ENCODE results near the gene ACACB. TPM values are rescaled to one million over a fixed set of nuclear protein-coding genes. Genes with fewer than 3 reads are reported as not detected.

ACACB gene
- total RNA-seq, 1 donor from 2014 or later: 0.59 TPM

- no peak for DNase-seq (ENCODE audit: low read depth, low spot score)
These were observed 6.5 kb upstream of the ACACB start for GRCh38 chr12:109109746-109110350.

GRCh38 chr12:109110988-109111495 lies 5.3 kb upstream of the ACACB start:
- no peak for DNase-seq (ENCODE audit: low read depth, low spot score)

GRCh38 chr12:109112720-109113465 lies 3.5 kb upstream of the ACACB start:
- no peak for DNase-seq (ENCODE audit: low read depth, low spot score)

GRCh38 chr12:109113661-109114321 lies 2.6 kb upstream of the ACACB start:
- no peak for DNase-seq (ENCODE audit: low read depth, low spot score)

- no peak for DNase-seq (ENCODE audit: low read depth, low spot score)
These were observed 1.7 kb upstream of the ACACB start for GRCh38 chr12:109114644-109115043.

GRCh38 chr12:109115404-109115757 lies 1.0 kb upstream of the ACACB start:
- no peak for DNase-seq (ENCODE audit: low read depth, low spot score)

GRCh38 chr12:109116611-109116949 lies 193 bp downstream of the ACACB start:
- no peak for DNase-seq (ENCODE audit: low read depth, low spot score)

- no peak for DNase-seq (ENCODE audit: low read depth, low spot score)
These were observed 3.7 kb downstream of the ACACB start for GRCh38 chr12:109120095-109120494.

- no peak for DNase-seq (ENCODE audit: low read depth, low spot score)
These were observed 4.2 kb downstream of the ACACB start for GRCh38 chr12:109120557-109120956.

GRCh38 chr12:109121346-109121880 lies 5.0 kb downstream of the ACACB start:
- DNase-seq (ENCODE audit: low read depth, low spot score): no peak

GRCh38 chr12:109124878-109125648 lies 8.7 kb downstream of the ACACB start:
- DNase-seq (ENCODE audit: low read depth, low spot score): no peak

GRCh38 chr12:109125791-109126190 lies 9.4 kb downstream of the ACACB start:
- no peak for DNase-seq (ENCODE audit: low read depth, low spot score)

GRCh38 chr12:109126784-109127183 lies 10.4 kb downstream of the ACACB start:
- DNase-seq (ENCODE audit: low read depth, low spot score): no peak

- DNase-seq (ENCODE audit: low read depth, low spot score): no peak
These were observed 11.3 kb downstream of the ACACB start for GRCh38 chr12:109127533-109128242.

- no peak for DNase-seq (ENCODE audit: low read depth, low spot score)
These were observed 14.1 kb downstream of the ACACB start for GRCh38 chr12:109130297-109131153.

- no peak for DNase-seq (ENCODE audit: low read depth, low spot score)
These were observed 15.0 kb downstream of the ACACB start for GRCh38 chr12:109131154-109132050.

GRCh38 chr12:109134186-109134917 lies 18.0 kb downstream of the ACACB start:
- DNase-seq (ENCODE audit: low read depth, low spot score): no peak

- no peak for DNase-seq (ENCODE audit: low read depth, low spot score)
These were observed 20.7 kb downstream of the ACACB start for GRCh38 chr12:109137055-109137454.
